HG03064 (cell line): ENCODE results near the gene ZBED1.
"Not testable (repeated sequence)": the region's sequence is repeated elsewhere in the genome, so short reads cannot be mapped to it uniquely, and the experiment has no call there.

Experiments
- ATAC-seq: cut with Tn5 transposase; IDR thresholded peaks from one replicate; pipeline ENCODE4 v1.9.1; 2021; ENCODE audit warnings: low read depth; ENCODE audit not compliant: unreplicated experiment

Gene ZBED1

DNA sequence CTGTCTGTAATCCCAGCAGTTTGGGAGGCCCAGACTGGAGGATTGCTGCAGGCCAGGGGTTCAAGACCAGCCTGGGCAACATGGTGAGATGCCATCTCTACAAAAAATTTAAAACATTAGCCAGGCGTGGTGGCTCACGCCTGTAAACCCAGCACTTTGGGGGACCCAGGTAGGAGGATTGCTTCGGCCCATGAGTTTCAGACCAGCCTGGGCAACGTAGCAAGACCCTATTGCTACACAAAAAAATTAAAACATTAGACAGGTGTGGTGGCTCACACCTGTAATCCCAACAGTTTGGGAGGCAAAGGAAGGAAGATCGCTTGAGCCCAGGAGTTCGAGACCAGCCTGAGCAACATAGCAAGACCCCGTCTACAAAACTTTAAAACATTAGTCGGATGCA lies 1.3 kb downstream of the ZBED1 start:
- ATAC-seq: no peak

DNA sequence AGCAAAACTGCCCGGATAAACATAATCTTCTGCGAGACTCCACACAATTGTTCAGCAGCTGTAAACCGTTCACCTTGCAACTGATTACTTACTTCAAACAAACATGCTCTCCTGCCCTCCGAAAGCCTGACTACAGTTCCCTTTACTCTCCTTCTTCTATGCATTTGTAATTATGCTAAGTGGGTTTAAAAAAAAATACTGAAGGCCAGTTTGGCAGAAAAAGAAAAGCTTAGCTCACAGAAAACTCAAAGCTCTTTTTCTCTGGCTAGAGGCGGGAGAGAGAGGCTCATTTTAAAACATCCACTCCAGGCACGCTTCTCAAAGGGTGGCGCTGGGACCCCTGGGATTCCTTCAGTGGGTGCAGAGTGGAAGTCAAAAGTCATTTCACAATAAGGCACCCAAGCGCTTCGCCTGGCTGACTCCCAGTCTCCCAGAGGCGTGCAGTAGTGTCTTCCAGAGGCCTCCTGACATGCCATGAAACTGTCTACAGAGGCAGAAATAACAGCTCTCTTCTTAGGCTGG lies 1.9 kb downstream of the ZBED1 start:
- ATAC-seq: no peak

DNA sequence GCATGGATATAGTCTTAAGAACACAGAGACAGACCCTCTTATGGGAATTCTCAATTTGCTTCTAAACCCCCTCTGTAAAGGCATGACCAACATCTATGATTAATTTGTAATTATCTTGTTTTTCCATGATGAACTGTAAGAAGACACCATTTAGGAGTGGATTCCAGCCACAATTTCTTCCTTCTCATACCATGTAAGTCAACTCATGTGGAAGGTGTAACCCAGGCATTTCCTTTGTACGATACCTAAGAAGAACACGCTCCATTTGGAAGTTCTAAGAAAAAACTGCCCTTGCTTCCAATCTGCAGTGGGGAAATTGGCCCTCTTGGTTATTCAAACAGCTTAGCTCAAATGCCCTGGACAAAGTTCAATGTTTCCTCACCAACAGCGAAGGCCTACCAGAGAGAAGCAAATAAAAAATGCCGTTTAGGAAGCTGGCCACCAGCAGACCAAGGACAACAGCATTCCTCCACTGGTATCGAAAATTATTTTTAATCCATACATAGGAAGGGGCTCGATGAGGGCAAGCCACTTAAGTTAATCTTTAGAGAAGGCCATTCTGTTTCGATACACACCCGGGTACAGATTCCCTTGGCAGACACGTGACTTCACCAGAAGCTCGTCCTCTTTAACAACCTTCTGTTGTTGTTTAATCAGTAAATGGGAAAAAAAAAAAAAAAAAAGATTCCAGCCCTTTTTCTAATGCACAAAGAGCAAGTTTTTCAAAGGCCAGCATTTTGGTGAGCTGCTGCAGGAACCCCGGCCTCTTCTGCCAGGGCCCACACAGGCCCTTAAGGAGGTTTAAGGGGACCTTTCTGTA lies 2.6 kb downstream of the ZBED1 start:
- no peak for ATAC-seq

DNA sequence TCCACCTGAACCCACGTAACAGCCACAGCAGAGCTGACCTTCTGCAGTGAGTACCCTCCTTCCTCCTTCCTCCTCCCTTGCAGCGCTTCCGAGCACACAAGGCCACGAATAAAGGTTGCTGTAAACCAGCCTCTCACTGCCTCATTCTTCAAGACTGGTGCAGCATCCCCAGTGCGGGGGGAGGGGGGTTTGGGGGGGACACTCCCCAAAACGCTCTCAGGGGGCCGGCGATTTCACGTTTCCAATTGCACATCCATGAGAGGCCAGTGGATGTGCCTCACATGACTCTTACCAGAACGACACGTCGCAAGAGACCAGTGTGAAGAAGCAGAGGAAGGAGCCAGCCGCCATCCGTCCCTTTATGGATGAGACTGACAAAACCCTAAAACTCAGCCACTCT lies 5.2 kb downstream of the ZBED1 start:
- ATAC-seq: no peak

DNA sequence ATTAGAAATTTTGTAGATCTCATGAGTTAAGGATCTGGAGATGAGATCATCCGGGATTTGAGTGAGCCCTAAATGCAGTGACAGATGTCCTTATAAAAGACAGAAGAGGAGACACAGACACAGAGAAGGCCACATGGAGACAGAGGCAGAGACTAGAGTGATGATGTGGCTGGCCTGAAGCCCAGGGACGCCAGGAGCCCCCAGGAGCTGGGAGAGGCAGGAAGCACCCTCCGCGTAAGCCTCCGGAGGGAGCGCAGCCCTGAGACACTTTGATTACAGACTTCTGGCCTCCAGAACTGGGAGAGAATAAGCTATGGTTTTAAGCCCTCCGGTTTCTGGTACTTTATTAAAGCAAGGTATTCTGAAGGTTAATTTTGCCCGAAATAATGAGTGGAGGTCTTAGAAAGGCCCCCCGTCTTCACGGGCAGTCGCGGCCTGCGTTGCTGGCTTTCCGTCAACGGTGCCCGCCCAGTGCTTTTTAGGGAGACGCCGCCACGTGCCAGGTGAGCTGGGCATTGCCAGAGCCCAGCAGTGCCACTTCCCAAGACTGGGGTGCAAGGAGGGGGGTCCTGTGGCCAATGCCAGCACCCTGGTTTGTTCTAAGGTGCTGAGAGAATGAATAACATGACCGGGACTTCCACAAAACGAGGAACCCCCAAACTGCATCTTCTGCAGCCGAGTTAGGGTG lies 8.1 kb downstream of the ZBED1 start:
- no peak for ATAC-seq

DNA sequence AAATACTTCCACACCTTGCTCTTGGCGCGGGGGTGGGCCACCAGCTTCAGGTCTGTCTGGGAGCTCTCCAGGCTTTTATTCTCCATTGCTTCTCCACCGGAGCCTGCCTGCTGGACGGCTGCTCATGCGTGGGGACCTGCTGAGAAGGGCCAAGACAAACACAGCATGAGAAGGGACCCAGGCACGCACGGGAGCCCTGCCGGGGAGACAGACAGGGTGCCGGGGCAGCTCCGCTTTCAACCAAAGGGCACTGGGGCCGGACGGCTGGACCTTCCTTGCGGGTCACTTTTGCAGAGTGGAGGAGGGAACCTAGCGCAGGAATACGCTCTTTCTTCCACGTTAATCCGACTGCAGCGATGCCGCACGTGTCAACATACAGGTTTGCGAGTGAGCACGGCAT lies 10.1 kb downstream of the ZBED1 start:
- ATAC-seq: no peak

DNA sequence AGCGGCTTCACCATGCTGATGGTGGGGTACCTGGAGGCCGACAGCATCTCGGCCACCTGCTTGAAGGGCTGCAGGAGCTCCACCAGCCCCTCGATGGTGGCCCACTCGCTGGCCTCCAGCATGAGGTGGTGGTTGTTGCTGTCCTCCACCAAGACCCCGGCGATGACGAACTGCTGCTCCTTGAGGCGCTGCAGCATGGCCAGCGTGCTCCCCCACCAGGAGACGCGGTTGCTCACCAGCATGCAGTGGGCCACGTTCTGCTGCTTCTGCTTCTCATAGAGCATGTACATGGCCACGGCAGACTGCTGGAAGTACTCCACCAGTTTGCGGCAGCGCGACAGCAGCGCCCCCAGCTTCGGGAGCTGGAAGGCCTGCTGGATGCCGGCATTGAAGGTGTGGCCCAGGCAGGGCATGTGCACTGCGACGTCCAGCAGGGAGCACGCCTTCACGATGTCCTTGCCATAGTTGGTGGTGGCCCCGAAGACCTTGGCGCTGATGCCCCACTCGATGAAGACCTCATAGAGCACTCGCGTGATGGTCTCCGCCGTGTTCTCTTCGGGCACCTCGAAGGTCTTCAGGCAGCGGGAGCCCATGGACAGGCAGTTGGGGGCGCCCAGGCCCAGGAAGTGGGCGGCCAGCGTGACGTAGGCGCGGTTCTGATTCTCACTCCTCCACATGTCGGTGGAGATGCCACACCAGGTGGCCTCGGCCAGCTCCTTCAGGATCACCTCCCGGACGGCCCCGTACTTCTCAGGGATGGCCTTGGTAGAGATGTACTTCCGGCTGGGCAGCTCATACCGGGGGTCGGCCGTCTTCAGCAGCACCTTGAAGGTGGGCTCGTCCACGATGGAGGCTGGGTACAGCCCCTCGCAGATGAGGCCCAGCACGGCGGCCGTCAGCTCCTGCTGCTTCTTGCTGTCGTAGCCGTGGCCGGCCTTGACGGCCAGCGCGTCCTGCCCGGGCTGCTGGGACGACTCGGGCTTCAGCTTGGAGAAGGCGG lies 11.0 kb downstream of the ZBED1 start:
- no peak for ATAC-seq

DNA sequence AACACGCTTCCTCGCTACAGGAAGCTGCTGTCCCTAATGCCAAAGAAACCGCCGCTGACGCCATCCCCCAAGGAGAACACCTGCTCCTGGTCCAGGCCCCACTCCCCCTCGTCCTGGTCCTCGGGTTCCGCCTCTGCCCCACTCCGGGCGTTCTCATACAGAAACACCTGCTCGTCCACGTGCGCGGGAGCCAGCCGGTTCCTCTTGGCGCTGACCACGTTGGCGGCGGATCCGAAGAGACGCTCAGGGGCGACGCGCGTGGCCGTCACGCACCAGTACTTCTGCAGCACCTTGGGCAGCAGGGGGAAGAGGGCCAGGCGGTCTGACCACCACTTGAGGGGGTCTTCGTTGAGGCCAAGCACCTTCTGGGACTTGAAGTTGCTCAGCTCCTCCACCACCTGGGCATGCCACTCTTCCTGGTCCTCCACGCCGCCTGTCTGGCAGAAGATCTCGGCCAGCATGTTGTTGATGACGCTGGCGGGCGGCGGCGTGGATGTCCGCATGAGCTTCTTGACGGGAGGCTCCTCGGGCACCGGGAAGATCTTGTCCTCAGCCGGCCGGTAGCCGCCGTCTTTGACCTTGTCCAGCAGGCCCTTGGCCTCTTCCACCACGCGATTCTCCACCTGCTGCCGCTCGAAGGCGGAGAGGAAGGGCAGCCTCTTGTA lies 12.0 kb downstream of the ZBED1 start:
- ATAC-seq: no peak

DNA sequence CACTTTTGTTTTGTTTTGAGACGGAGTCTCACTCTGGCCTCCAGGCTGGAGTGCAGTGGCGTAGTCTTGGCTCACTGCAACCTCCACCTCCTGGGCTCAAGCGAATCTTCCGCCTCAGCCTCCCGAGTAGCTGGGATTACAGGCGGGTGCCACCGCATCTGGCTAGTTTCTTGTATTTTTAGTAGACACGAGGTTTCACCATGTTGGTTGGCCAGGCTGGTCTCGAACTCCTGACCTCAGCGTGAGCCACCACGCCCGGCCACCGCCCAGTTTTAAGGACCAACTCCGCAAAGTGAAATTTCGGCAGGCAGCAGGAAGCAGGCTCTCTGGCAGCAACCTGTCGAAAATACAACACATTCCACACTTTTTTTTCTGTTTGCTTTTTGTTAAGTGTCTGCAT lies 13.4 kb downstream of the ZBED1 start:
- no peak for ATAC-seq

DNA sequence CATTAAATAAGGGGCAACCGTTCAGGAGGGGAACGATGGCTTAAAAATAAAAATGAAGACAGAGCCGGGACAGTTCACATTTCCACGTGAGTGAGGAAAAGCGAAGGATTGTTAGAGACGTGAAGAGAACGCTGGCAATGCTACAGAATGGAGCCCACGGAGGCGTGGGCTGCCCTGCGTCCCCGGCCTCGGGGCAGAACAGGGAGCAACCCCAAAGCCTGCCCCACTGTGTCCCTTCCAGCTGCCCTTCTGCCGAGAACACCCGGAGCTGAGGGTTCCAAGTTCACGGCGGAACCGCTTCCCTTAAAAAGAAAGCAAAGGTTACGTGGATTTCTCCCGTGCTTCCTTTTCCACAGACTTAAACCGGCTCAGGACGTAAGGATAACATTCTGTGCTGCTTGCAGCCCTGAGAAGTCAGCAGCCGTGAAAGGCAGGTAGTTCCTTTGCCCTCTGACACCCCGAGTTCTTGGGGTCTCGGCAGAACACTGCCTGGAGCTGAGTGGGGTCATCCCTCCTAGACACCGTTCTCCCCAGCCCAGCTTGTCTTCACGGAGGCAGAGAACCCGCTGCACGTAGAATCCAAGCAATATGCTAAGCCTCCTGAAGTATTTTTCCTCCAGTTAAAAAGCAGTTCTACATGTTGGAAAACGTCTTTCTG lies 14.2 kb downstream of the ZBED1 start:
- no peak for ATAC-seq

DNA sequence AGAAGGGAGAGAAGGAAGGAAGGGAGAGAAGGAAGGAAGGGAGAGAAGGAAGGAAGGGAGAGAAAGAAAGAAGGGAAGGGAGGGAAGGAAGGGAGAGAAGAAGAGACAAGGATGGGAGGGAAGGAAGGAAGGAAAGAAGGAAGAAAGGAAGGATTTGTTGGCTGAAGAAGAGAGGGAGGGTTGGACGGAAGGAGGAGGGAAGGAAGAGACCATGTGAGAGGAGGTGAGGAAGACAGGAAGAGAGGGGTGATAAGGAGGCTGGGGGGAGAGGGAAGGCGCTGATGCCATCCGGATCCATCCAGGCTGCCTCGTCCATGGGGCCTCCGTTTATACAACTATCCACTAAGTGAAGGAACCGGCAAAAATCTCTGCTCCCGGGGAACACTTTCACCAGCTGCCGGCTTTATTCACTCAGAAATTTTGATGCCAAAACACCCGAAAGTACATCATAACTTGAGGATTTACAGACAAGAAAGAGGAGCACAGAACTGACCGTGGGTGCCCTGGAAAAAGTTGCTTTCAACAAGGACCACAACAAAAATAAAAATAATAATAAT lies 14.9 kb downstream of the ZBED1 start:
- ATAC-seq: no peak

DNA sequence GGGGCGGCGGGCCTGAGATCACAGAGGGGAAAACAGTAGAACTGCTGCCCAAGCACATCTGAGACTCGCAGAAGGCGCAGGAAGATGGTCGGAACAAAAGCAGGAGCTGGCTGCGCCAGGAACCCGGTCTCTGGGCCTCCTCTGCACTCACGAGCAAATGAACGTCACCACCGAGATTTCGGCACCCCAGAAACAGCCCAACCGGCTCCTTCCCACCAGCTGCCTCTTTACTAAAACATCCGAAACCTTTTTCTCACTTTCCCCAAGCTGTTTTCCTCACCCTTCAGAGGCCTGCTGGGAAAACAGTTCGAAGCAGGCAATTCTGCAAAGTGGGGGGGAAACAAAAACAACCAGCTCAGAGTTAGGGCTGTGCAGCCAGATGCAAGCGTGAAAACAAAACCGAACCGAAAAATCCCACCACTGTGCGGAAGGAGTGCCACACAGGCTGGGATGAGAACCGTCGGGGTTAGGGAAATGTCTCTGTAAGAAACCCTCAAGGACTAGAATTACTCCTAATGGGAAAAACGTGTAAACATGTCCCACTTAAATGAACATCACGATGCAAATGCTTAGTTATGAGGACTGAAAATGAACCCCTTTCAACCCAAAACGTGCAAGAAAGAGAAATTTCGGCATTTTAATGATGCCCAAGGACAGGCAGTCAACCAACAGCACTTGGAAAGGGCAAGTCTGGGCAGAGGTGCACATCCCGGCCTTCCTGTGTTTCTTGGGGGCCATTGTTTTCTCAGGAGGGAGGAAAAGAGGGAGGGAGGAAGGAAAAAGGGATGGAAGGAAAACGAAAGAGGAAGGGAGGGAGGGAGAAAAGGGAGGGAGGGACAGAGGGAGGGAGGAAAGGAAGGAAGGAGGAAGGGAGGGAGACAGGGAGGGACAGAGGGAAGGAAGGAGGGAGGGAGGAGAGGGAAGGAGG lies 15.8 kb downstream of the ZBED1 start:
- no peak for ATAC-seq

DNA sequence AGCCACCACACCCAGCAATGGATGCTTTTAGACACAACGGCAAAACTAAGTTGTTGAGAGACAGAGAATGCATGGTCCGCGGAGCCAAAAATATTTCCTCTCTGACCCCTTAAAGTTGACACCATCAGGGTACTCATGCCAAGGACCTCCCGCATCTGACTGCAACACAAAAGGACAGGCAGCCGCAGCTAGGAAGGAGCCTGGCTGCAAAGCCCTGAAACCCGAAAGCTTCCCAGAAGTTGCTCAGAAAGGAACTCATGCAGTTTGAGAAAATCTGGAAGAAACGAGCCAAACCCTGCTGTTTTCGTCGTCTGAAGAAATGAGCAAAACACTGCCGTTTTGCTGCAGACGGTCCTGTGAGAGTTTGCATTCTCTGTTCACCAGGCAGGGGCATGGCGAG lies 16.5 kb downstream of the ZBED1 start:
- no peak for ATAC-seq

DNA sequence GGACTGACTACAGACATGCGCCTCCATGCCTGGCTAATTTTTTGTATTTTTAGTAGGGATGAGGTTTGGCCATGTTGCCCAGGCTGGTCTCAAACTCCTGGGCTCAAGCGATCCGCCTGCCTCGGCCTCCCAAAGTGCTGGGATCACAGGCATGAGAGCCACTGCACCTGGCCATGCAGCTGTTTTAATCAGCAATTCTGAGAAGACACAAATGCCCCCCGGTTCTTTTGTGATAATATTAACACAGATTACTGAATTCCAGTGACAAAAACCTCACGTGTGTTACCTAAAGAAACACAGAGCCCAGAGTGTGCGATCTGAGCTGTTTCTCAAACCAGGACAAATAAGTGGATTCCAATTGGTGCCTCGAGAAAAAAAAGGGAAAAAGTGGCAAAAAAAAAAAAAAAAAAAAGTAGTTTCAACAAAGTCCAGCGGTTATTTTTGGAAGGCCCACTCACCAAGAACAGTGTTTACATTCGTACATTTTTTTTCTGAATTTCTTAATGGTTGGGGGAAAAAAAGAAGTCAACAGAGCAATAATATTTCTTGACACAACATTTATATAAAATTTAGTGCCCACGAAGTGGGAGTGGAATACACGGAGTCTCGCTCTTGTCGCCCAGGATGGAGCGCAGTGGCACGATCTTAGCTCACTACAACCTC lies 17.2 kb downstream of the ZBED1 start:
- ATAC-seq: no peak

DNA sequence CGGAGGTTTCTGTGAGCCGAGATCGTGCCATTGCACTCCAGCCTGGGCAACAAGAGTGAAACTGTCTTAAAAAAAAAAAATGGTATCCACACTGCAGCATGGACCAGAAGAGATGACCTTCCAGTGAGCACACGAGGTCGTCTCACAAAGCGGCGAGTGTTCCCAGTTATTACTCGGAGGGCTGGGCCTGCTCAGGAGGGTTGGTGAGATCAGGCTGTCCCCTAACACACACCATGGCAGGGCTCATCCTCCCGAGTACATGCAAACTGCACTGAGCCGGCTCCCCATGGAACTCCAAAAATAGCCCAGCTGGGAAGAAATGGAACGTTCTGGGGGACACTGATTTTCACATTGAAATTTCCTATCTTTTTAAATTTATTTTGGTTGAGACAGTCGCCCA lies 19.2 kb downstream of the ZBED1 start:
- ATAC-seq: not testable (repeated sequence)

DNA sequence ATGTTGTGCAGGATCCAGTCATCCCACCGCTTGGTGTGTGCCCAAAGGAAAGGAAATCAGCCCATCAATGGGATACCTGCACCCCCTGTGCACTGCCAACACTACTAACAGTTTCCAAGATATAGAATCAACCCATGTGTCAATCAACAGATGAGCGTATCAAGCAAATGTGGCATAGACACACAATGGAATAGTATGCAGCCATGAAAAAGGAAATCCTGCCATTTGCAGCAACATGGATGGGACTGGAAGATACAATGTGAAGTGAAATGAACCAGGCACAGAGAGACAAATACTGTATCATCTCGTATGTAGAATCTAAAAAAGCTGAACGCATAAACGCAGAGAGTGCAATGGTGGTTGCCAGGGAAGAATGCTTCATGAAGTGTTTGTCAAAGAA lies 20.8 kb downstream of the ZBED1 start:
- not testable (repeated sequence) for ATAC-seq

DNA sequence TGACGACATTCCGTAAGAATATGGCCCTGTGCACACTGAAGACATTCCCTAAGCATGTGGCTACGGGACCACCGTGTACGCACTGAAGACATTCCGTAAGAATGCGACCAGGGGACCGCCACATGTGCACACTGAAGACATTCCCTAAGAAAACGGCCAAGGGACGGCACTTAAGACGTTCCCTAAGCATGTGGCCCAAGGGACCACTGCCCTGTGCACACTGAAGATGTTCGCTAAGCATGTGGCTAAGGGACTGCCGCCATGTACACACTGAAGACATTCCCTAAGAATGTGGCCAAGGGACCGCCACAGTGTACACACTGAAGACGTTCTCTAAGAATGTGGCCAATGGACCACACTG lies 21.4 kb downstream of the ZBED1 start:
- no peak for ATAC-seq
